GM19099 (cell line): Measurements from ENCODE around the gene MBP.

ENCODE experiments used
- POLR2A ChIP-seq: IDR thresholded peaks from 3 replicates; pipeline ENCODE4 v1.6.1; 2011; ENCODE audit warnings: low read depth; ENCODE audit not compliant: insufficient read length; ENCODE audit errors: extremely low read depth

Gene MBP

GRCh38 chr18:77079954-77080682, 52.5 kb downstream of the MBP start:
- no peak for TF ChIP-seq POLR2A

- TF ChIP-seq POLR2A = no peak
These were observed 53.5 kb downstream of the MBP start for GRCh38 chr18:77079088-77079487.

- no peak for TF ChIP-seq POLR2A
These were observed 53.9 kb downstream of the MBP start for GRCh38 chr18:77078690-77079070.

GRCh38 chr18:77077941-77078689, 54.5 kb downstream of the MBP start:
- no peak for TF ChIP-seq POLR2A

GRCh38 chr18:77077401-77077800, 55.2 kb downstream of the MBP start:
- TF ChIP-seq POLR2A = no peak

- no peak for TF ChIP-seq POLR2A
These were observed 56.5 kb downstream of the MBP start for GRCh38 chr18:77076111-77076510.

GRCh38 chr18:77074431-77074830, 58.2 kb downstream of the MBP start:
- TF ChIP-seq POLR2A = no peak

- TF ChIP-seq POLR2A = no peak
These were observed 59.1 kb downstream of the MBP start for GRCh38 chr18:77073336-77074093.

GRCh38 chr18:77072566-77072965, 60.0 kb downstream of the MBP start:
- TF ChIP-seq POLR2A = no peak

- no peak for TF ChIP-seq POLR2A
These were observed 60.8 kb downstream of the MBP start for GRCh38 chr18:77071711-77072292.

GRCh38 chr18:77071061-77071460, 61.5 kb downstream of the MBP start:
- no peak for TF ChIP-seq POLR2A

- TF ChIP-seq POLR2A = no peak
These were observed 62.0 kb downstream of the MBP start for GRCh38 chr18:77070627-77071026.

- no peak for TF ChIP-seq POLR2A
These were observed 62.7 kb downstream of the MBP start for GRCh38 chr18:77069931-77070330.

GRCh38 chr18:77069482-77069881, 63.1 kb downstream of the MBP start:
- TF ChIP-seq POLR2A = no peak
